IPS-18c (cell line): Measurements from ENCODE around the gene ANO10.

Experiments
- H3K4me3 ChIP-seq: 2 replicates; pipeline ENCODE4 v1.7.0; 2013; ENCODE audit warnings: low read depth, mild to moderate bottlenecking, low read length, moderate library complexity; ENCODE audit not compliant: insufficient read depth
- H3K9me3 ChIP-seq: one replicate; pipeline ENCODE4 v1.6.1; 2013; ENCODE audit warnings: mild to moderate bottlenecking, low read length, moderate library complexity; ENCODE audit not compliant: control insufficient read depth, insufficient read depth

Gene ANO10

GRCh38 chr3:43345246-43345645 is 276.6 kb downstream of the ANO10 start:
- H3K4me3 ChIP-seq, result no peak overlapping the region

DNA sequence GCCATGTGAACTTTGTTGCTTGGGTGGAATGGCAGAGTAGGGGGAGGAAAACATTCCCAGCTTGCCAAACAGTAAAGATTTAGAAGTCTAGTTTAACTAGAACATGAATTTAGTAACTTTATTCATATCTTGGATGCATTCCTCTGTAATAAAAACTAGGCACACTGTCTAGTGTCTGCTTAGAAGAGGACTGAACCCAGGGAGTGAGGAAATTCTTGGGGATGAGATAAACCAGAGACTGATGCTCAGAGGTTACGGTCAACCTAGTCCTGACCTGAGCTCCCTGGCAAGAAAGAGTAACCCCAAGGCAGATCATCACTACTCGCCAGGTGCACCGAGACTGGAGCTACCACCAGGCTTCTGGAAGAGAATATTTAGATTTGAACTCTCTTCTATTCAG is 277.3 kb downstream of the ANO10 start:
- Histone ChIP-seq H3K9me3 (no peaks in the 10 kb centered on the region), H3K4me3 (no peak overlapping the region)

More at GRCh38 chr3:43345246-43345645, 276.6 kb downstream of the ANO10 start:
- no peaks in the 10 kb centered on the region for H3K9me3 ChIP-seq

DNA sequence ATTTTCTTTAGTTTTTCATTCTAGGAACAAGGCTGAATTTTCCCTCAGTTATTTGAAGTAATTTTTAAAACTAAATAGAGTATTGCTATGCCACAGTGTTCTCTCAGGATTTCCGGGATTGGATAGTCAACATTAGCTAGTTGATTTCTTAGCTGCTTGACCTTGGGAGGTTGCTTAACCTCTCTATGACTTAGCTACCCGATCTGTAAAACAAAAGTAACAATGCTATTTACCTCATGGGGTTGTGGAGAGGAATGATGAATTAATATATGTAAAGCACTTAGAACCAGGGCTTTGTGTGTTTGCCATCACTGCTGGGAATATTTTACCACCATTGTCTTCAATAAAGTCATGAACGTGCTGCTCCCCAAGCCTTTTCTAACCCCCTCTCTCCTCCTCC is 278.0 kb downstream of the ANO10 start:
- Histone ChIP-seq H3K4me3 (no peak overlapping the region), H3K9me3 (no peaks in the 10 kb centered on the region)

- H3K9me3 ChIP-seq, result no peaks in the 10 kb centered on the region
- H3K4me3 ChIP-seq, result no peak overlapping the region
These were observed 278.6 kb downstream of the ANO10 start for GRCh38 chr3:43343185-43343584.

DNA sequence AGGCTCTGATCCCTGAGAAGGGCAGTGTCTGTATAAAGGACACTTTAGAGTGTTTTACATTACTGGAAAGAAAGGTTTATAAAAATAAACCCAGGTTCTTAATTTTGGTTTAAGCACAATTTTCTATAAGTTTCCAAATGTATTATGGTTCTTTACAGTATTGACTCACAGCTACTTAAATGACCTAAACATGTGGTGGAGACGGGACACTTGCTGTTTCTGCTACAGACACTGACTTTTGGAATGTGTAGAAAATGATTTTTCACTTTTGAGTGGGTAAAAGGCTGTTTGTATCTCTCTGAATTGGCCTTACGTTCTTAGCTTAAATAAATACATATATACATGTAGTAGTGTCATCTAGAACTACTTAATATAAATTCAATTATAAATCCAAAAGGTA is 280.0 kb downstream of the ANO10 start:
- H3K4me3 ChIP-seq, result no peak overlapping the region
- peaks cover 5% of the 10 kb centered on the region for H3K9me3 ChIP-seq

- peaks cover 5% of the 10 kb centered on the region for H3K9me3 ChIP-seq
- H3K4me3 ChIP-seq, result no peak overlapping the region
These were observed 281.4 kb downstream of the ANO10 start for GRCh38 chr3:43340403-43340802.

DNA sequence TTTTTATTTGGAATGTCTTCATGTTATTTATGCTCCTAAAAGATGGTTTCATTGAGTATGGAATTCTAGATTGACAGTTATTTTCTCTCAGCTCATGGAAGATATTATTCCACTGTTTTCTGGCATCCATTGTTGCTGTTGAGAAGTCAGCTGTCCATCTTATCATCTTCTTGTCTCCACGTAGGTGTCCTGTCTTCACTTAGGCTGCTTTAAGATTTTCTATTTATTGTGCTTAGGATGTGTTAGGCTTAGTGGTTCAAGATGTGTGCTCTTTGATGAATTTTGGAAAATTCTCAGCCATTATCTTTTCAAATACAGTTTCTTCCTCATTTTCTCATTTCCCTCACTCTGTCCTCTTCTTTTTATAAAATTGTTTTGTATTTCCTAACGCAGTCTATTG is 283.5 kb downstream of the ANO10 start:
- Histone ChIP-seq H3K9me3 (peaks cover 5% of the 10 kb centered on the region), H3K4me3 (no peak overlapping the region)

- peaks cover 5% of the 10 kb centered on the region for H3K9me3 ChIP-seq
- H3K4me3 ChIP-seq, result no peak overlapping the region
These were observed 286.0 kb downstream of the ANO10 start for GRCh38 chr3:43335799-43336198.

- Histone ChIP-seq H3K4me3 (no peak overlapping the region), H3K9me3 (peaks cover 5% of the 10 kb centered on the region)
These were observed 286.8 kb downstream of the ANO10 start for GRCh38 chr3:43334976-43335375.

GRCh38 chr3:43331381-43331780 is 290.4 kb downstream of the ANO10 start:
- Histone ChIP-seq H3K9me3 (no peaks in the 10 kb centered on the region), H3K4me3 (no peak overlapping the region)

- Histone ChIP-seq H3K9me3 (no peaks in the 10 kb centered on the region), H3K4me3 (no peak overlapping the region)
These were observed 290.8 kb downstream of the ANO10 start for GRCh38 chr3:43330981-43331380.

- Histone ChIP-seq H3K4me3 (no peak overlapping the region), H3K9me3 (no peaks in the 10 kb centered on the region)
These were observed 293.2 kb downstream of the ANO10 start for GRCh38 chr3:43328653-43329052.

- no peak overlapping the region for H3K4me3 ChIP-seq
- no peaks in the 10 kb centered on the region for H3K9me3 ChIP-seq
These were observed 294.2 kb downstream of the ANO10 start for GRCh38 chr3:43327582-43327979.

DNA sequence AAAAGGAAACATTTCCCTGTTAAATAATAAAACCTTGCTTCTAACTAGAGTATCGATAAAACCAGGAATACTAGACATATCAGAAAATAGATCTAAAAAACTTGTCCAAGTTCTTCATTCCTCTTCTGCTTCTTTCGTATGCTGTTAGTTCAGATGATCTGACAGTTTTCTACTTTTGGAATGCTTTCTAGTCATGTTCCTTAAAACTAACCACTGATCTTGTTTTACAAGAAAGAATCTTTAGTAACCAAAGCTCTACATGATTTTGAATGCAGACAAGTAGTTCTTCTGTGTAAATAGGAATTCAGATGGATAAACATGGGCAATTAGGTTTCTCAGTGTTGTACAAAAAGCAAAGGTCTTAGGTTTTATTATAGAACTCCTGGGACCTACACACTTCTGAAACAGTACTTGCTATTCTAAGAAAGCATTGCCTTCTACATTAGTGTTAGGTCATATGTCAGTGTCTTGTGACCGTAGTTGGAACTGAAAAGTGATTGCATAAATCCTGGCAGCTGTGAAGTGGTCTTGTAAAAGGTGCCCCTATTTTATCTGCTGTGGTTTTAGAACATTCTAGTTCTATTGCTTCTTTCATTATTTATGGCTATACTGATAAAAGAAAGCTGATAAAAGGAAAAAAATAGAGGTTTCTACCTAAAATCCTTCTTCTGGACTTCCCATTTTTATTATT is 294.8 kb downstream of the ANO10 start:
- no peaks in the 10 kb centered on the region for H3K9me3 ChIP-seq
- no peak overlapping the region for H3K4me3 ChIP-seq

DNA sequence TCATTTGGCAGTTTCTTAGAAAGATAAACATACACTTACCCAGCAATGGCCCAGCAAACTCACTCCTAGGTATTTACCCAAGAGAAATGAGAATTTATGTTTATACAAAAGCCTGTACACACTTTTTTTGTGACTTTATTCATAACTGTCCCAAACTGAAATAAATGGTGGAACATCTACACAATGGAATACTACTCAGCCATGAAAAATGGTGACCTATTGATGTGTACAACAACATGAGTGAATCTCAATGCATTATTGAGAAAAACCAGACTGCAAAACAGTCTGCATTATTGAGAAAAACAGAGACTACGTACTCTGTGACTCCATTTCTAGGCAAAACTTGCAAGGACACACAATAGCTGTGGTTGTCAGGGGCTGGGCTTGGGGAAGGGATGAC is 298.3 kb downstream of the ANO10 start:
- H3K4me3 ChIP-seq, result no peak overlapping the region
- no peaks in the 10 kb centered on the region for H3K9me3 ChIP-seq

- Histone ChIP-seq H3K4me3 (no peak overlapping the region), H3K9me3 (no peaks in the 10 kb centered on the region)
These were observed 301.5 kb downstream of the ANO10 start for GRCh38 chr3:43320288-43320687.

DNA sequence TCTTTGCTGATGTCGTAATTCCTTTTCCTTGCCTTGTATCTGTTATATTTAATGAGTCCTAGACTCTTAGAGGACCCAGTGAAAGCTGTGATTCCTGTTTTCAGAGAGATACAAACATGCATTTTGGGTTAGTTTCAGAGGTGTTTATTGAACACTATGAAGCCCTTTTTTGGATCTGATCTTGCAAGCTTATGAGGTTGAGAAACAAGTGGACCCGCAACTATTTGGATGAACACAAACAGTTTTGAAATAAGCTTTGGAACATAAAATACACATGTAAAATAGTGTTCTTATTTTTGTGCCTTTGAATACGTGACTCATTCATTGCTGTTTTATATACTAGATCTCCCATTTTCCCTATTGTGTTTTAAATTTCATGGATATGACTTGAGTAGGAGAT is 302.0 kb downstream of the ANO10 start:
- Histone ChIP-seq H3K4me3 (no peak overlapping the region), H3K9me3 (no peaks in the 10 kb centered on the region)

DNA sequence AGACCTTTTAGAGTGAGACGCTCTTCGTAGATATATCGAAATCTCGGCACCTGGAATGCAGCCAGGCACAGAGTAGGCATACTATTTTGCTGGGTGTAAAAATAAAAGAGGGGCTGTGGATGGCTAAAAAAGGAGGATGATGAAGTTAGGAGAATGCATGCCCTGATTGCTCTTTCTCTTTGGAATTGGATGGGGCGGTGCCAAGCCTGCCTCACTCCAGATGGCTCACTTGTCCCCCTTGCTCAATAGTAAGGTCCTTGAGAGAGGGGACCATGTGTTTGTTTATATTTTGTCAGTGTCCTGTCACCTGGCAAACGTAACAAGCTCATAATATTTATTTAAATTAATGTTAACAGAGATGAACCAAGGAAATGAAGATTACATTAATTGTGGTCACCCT is 302.4 kb downstream of the ANO10 start:
- no peaks in the 10 kb centered on the region for H3K9me3 ChIP-seq
- no peak overlapping the region for H3K4me3 ChIP-seq
